OCI-LY1 (cell line): ENCODE results near the gene HSDL1.

Experiments
- H2AFZ ChIP-seq: fragments of 200-600 bp; sonication (generic), shearing (Covaris generic); 2 replicates; pipeline ENCODE4 v1.6.0; 2014; ENCODE audit warnings: antibody characterized with exemption, mild to moderate bottlenecking, low read length
- H3F3A ChIP-seq: fragments of 200-600 bp; sonication (generic), shearing (Covaris generic); 2 replicates; pipeline ENCODE4 v1.6.0; 2014; ENCODE audit warnings: mild to moderate bottlenecking, antibody characterized with exemption, low read length, moderate library complexity; ENCODE audit not compliant: insufficient read depth
- H3K27ac ChIP-seq: fragments of 200-600 bp; sonication (generic); 2 replicates; pipeline ENCODE4 v1.5.1; 2014; ENCODE audit warnings: low read length, mixed run types, mild to moderate bottlenecking, low read depth; ENCODE audit not compliant: poor library complexity, severe bottlenecking
- H3K27me3 ChIP-seq: fragments of 200-600 bp; sonication (generic); 2 replicates; pipeline ENCODE4 v1.6.0; 2014; ENCODE audit warnings: antibody characterized with exemption, mild to moderate bottlenecking, low read length, moderate library complexity; ENCODE audit not compliant: insufficient read depth
- H3K36me3 ChIP-seq: fragments of 200-600 bp; sonication (generic); 2 replicates; pipeline ENCODE4 v1.6.1; 2014; ENCODE audit warnings: mild to moderate bottlenecking, antibody characterized with exemption, low read length, moderate library complexity, mixed read lengths; ENCODE audit not compliant: insufficient read depth
- H3K4me1 ChIP-seq: fragments of 200-600 bp; sonication (generic); 2 replicates; pipeline ENCODE4 v1.5.1; 2014; ENCODE audit warnings: mild to moderate bottlenecking, low read length, moderate library complexity; ENCODE audit not compliant: insufficient read depth, severe bottlenecking
- H3K4me2 ChIP-seq: fragments of 200-600 bp; sonication (generic), shearing (Covaris generic); 2 replicates; pipeline ENCODE4 v1.6.1; 2014; ENCODE audit warnings: low read length
- H3K4me3 ChIP-seq: fragments of 200-600 bp; sonication (generic); 2 replicates; pipeline ENCODE4 v1.5.1; 2014; ENCODE audit warnings: low read length, low read depth, mild to moderate bottlenecking, mixed read lengths; ENCODE audit not compliant: poor library complexity, severe bottlenecking
- H3K79me2 ChIP-seq: fragments of 200-600 bp; shearing (Covaris generic); 2 replicates; pipeline ENCODE4 v1.6.1; 2016; ENCODE audit warnings: mixed run types, low read length, mixed read lengths; ENCODE audit not compliant: insufficient read depth
- H3K9ac ChIP-seq: fragments of 200-600 bp; sonication (generic), shearing (Covaris generic); 2 replicates; pipeline ENCODE4 v1.6.1; 2014; ENCODE audit warnings: mild to moderate bottlenecking, low read length, mixed read lengths
- H3K9me2 ChIP-seq: fragments of 200-600 bp; sonication (generic), shearing (Covaris generic); 2 replicates; pipeline ENCODE4 v1.6.1; 2014; ENCODE audit warnings: low read depth, mild to moderate bottlenecking, low read length, mixed read lengths
- H3K9me3 ChIP-seq: fragments of 200-600 bp; shearing (Covaris generic); 2 replicates; pipeline ENCODE4 v1.6.1; 2014; ENCODE audit warnings: low read length, mixed read lengths
- H4K20me1 ChIP-seq: fragments of 200-600 bp; sonication (generic), shearing (Covaris generic); 2 replicates; pipeline ENCODE4 v1.6.0; 2016; ENCODE audit warnings: mild to moderate bottlenecking, low read length; ENCODE audit not compliant: insufficient read depth
- CTCF ChIP-seq: fragments of 200-600 bp; sonication (generic), shearing (Covaris generic); IDR thresholded peaks from 2 replicates; pipeline ENCODE4 v1.5.1; 2017; ENCODE audit warnings: mild to moderate bottlenecking, antibody characterized with exemption, low read length, moderate library complexity, mixed read lengths
- EZH2 ChIP-seq: fragments of 200-600 bp; sonication (generic), shearing (Covaris generic); IDR thresholded peaks from 2 replicates; pipeline ENCODE4 v1.8.0; 2017; ENCODE audit warnings: borderline replicate concordance, mixed run types, mild to moderate bottlenecking, antibody characterized with exemption, low read length, moderate library complexity, mixed read lengths

The HSDL1 gene

GRCh38 chr16:84178146-84178765 lies 33.3 kb upstream of the HSDL1 start:
- Histone ChIP-seq H3F3A (no peaks in the 10 kb centered on the region), H3K4me1 (no peaks in the 10 kb centered on the region), H3K4me2 (no peak overlapping the region), H3K4me3 (no peak overlapping the region), H3K36me3 (peaks cover 56% of the 10 kb centered on the region), H4K20me1 (no peaks in the 10 kb centered on the region), H3K27ac (no peak overlapping the region), H2AFZ (no peak overlapping the region), H3K27me3 (no peaks in the 10 kb centered on the region), H3K9me3 (no peaks in the 10 kb centered on the region), H3K9me2 (no peaks in the 10 kb centered on the region), H3K79me2 (no peaks in the 10 kb centered on the region), H3K9ac (no peak overlapping the region)
- TF ChIP-seq CTCF (no peak), EZH2 (no peak)

GRCh38 chr16:84177741-84178073 lies 32.7 kb upstream of the HSDL1 start:
- Histone ChIP-seq H3K27me3 (no peaks in the 10 kb centered on the region), H3K4me1 (no peaks in the 10 kb centered on the region), H3K79me2 (no peaks in the 10 kb centered on the region), H3K27ac (no peak overlapping the region), H4K20me1 (no peaks in the 10 kb centered on the region), H3K9me3 (no peaks in the 10 kb centered on the region), H3K9ac (no peak overlapping the region), H3K4me2 (no peak overlapping the region), H3K4me3 (no peak overlapping the region), H3K36me3 (peaks cover 51% of the 10 kb centered on the region), H3K9me2 (no peaks in the 10 kb centered on the region), H3F3A (no peaks in the 10 kb centered on the region), H2AFZ (no peak overlapping the region)
- no peak for TF ChIP-seq CTCF
- TF ChIP-seq EZH2 = no peak

- H4K20me1 ChIP-seq = no peaks in the 10 kb centered on the region
- H3K36me3 ChIP-seq = peaks cover 39% of the 10 kb centered on the region
- no peaks in the 10 kb centered on the region for H3K4me1 ChIP-seq
- no peak overlapping the region for H3K27ac ChIP-seq
- H2AFZ ChIP-seq = no peak overlapping the region
- no peaks in the 10 kb centered on the region for H3F3A ChIP-seq
- TF ChIP-seq CTCF (no peak), EZH2 (no peak)
- H3K4me2 ChIP-seq = no peak overlapping the region
- no peaks in the 10 kb centered on the region for H3K27me3 ChIP-seq
- H3K9me3 ChIP-seq = no peaks in the 10 kb centered on the region
- no peak overlapping the region for H3K9ac ChIP-seq
- H3K79me2 ChIP-seq = no peaks in the 10 kb centered on the region
- H3K4me3 ChIP-seq = no peak overlapping the region
- H3K9me2 ChIP-seq = no peaks in the 10 kb centered on the region
These were observed 31.4 kb upstream of the HSDL1 start for GRCh38 chr16:84176192-84177053.
